GM12891 (cell line): ENCODE measurements around the gene NPPC.
A peak's percentile ranks its signal among the peaks of the same experiment; 100 is the strongest.

ENCODE experiments used
- DNase-seq: peaks from one replicate; pipeline ENCODE4 v3.0.0; 2011; ENCODE audit warnings: low spot score; ENCODE audit not compliant: insufficient read length
- FAIRE-seq: peaks from 2 replicates; lab custom pipeline; 2011; peaks lifted over from hg19 to GRCh38; lab: Jason Lieb, UNC
- PAX5 ChIP-seq: IDR thresholded peaks from 2 replicates; pipeline ENCODE4 v1.6.1; 2011; ENCODE audit warnings: low read length, moderate library complexity, mild to moderate bottlenecking; ENCODE audit not compliant: insufficient read depth, severe bottlenecking
- POLR2A ChIP-seq: IDR thresholded peaks from 2 replicates; pipeline ENCODE4 v1.6.1; 2011; ENCODE audit warnings: low read depth, low read length, control low read depth
- POLR2AphosphoS5 ChIP-seq: IDR thresholded peaks from 2 replicates; pipeline ENCODE4 v1.6.1; 2011; ENCODE audit warnings: low read depth, low read length, control low read depth
- POU2F2 ChIP-seq: IDR thresholded peaks from 2 replicates; pipeline ENCODE4 v1.6.1; 2011; ENCODE audit warnings: low read depth, mild to moderate bottlenecking, control low read depth, low read length, moderate library complexity
- SPI1 ChIP-seq: IDR thresholded peaks from 2 replicates; pipeline ENCODE4 v1.6.1; 2011; ENCODE audit warnings: low read depth, low read length, control low read depth
- TAF1 ChIP-seq: IDR thresholded peaks from 2 replicates; pipeline ENCODE4 v1.6.1; 2011; ENCODE audit warnings: low read depth, low read length, control low read depth

The NPPC gene

GRCh38 chr2:231909631-231910030 lies 16.6 kb downstream of the NPPC start:
- no peak for TF ChIP-seq SPI1
- TF ChIP-seq POLR2AphosphoS5: no peak
- no peak for TF ChIP-seq TAF1
- no peak for TF ChIP-seq POLR2A
- no peak for TF ChIP-seq PAX5
- no peak for TF ChIP-seq POU2F2
- FAIRE-seq (no peak), DNase-seq (no peak)

- TF ChIP-seq POU2F2 (no peak), POLR2AphosphoS5 (no peak), SPI1 (no peak), PAX5 (no peak), TAF1 (no peak), POLR2A (no peak)
- no peak for DNase-seq
- no peak for FAIRE-seq
These were observed 17.6 kb downstream of the NPPC start for GRCh38 chr2:231908584-231908983.

GRCh38 chr2:231907765-231908164 lies 18.4 kb downstream of the NPPC start:
- no peak for DNase-seq
- no peak for FAIRE-seq
- TF ChIP-seq POLR2AphosphoS5 (no peak), TAF1 (no peak), SPI1 (no peak), POLR2A (no peak)

- TF ChIP-seq POLR2AphosphoS5 (no peak), POU2F2 (no peak), POLR2A (no peak), PAX5 (no peak), TAF1 (no peak), SPI1 (no peak)
- DNase-seq: no peak
- FAIRE-seq: no peak
These were observed 21.2 kb downstream of the NPPC start for GRCh38 chr2:231905026-231905425.

- DNase-seq: no peak
- FAIRE-seq: no peak
- TF ChIP-seq POU2F2 (no peak), PAX5 (no peak), SPI1 (no peak), POLR2A (no peak), TAF1 (no peak), POLR2AphosphoS5 (no peak)
These were observed 22.0 kb downstream of the NPPC start for GRCh38 chr2:231904161-231904611.

GRCh38 chr2:231902598-231902997 lies 23.6 kb downstream of the NPPC start:
- DNase-seq (no peak), FAIRE-seq (no peak)

GRCh38 chr2:231900972-231901371 lies 25.2 kb downstream of the NPPC start:
- DNase-seq: no peak
- TF ChIP-seq TAF1: no peak
- no peak for TF ChIP-seq PAX5
- no peak for TF ChIP-seq POLR2A
- no peak for TF ChIP-seq POU2F2
- TF ChIP-seq POLR2AphosphoS5: no peak
- TF ChIP-seq SPI1: no peak
- FAIRE-seq: no peak

More at GRCh38 chr2:231902598-231902997, 23.6 kb downstream of the NPPC start:
- TF ChIP-seq POU2F2: no peak
- TF ChIP-seq TAF1: no peak
- TF ChIP-seq POLR2A: no peak
- TF ChIP-seq PAX5: no peak
- no peak for TF ChIP-seq POLR2AphosphoS5
- TF ChIP-seq SPI1: no peak

- TF ChIP-seq POU2F2 (no peak), SPI1 (no peak)
- no peak for DNase-seq
- peak; percentile 38 for FAIRE-seq
These were observed 25.7 kb downstream of the NPPC start for GRCh38 chr2:231900486-231900942.

GRCh38 chr2:231894566-231895380 lies 31.4 kb downstream of the NPPC start:
- TF ChIP-seq POU2F2 (no peak), PAX5 (no peak), POLR2A (no peak), POLR2AphosphoS5 (no peak), SPI1 (no peak), TAF1 (no peak)
- no peak for FAIRE-seq

More at GRCh38 chr2:231894566-231895380, 31.4 kb downstream of the NPPC start:
- DNase-seq: no peak
